Pericardium fibroblast (primary cell): ENCODE measurements around the gene PDCD1. TPM values are rescaled to one million over a fixed set of nuclear protein-coding genes. Genes with fewer than 3 reads are reported as not detected.

Experiments used
- total RNA-seq: library from RNA; depleted of rRNA; stranded (reverse); fragments of >200 nt; gene quantifications from 2 replicates; pipeline ENCODE4 v1.2.3, GENCODE V29; 2015

Gene PDCD1
- 0.12 TPM in 1 of 2 replicates, not detected in the other for total RNA-seq

DNA sequence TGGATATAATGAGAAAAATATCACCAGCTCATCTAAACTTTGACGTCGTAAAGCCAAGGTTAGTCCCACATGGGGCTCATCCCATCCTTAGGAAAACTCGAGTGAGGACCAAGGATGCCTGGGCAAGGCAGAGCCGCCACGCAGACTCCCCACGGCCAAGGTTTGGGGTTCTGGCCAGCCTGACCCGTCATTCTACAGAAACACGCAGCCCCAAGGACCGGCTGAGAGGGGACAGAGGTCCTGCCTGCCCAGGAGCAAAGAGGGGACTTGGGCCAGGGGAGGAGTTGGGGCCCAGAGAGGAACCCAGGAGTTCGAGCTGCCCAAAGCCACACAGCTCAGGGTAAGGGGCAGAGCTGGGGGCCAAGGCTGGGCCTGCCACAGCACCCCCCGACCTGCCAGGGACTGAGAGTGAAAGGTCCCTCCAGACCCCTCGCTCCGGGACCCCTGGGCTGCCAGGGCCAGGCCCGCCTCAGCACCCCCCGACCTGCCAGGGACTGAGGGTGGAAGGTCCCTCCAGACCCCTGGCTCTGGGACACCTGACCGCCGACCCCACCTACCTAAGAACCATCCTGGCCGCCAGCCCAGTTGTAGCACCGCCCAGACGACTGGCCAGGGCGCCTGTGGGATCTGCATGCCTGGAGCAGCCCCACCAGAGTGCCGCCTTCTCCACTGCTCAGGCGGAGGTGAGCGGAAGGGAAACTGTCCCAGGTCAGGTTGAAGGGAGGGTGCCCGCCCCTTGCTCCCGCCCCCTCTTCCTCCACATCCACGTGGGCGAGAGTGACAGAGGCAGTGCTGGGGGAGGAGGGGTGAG, at the start of gene PDCD1:
PDCD1 (minus strand) TSS at position 689 of the 811 bp plus-strand sequence; CDS start at position 633, 56 bp downstream.

DNA sequence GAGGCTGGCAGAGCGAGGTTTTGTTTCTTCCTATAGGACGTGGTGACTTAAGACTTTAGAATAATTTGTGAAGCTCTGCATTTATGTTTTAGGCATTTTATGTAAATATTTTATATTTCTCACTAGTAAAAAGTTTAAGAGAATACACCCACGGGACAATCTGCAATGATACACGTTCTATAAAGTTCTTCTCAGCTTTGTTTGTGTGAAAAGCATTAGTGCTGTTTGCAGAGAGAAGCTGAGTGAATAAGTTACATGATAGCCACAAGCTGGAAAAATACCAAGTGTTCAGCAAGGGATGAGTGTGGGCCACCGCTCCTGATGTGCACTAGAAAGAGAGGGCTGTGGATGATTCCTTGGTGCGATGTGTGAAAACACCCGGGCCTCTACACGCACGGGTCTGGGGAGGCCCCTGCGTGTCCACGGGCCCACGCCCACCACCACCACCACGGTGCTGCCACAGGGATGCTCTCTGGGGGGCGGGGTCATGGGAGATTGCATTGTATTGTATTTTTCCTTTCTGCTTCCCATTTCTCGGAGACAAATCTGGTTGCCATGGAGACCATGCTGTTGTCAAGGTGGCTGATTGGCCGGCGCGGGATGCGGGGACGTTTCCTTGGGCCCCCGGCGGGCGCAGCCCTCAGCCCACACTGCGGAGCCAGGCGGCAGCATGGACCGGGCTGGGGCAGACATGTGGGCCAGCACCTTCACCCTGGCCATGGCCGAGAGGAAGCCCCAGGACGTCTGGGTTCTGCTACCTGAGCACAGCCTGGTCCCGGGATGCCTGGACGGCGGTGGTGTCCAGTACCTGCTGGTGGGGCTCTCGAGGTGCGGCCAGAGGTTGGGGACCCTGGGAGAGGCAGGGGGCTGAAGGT, 10.6 kb upstream of the PDCD1 start, which contains the start of gene RTP5:
RTP5 (plus strand) TSS at position 643 of the 875 bp plus-strand sequence; CDS start at position 671, 28 bp downstream.

GRCh38 chr2:241808721-241809382, 49.8 kb downstream of the PDCD1 start, which contains the start of gene NEU4:
TSS of gene NEU4 (plus strand) at chr2:241809193. CDS start at chr2:241814485, 5,292 bp downstream.

Other genes starting within 250 kb of the PDCD1 start
- gene THAP4, start 221.7 kb downstream of the PDCD1 start, total RNA-seq: 44.2 and 49.5 TPM in 2 replicates
- 30.6 and 44.6 TPM in 2 replicates for gene ATG4B, start 221.2 kb downstream of the PDCD1 start, total RNA-seq
- 18.3 and 29.6 TPM in 2 replicates for gene DTYMK, start 172.1 kb downstream of the PDCD1 start, total RNA-seq
- 15.8 and 27.6 TPM in 2 replicates for gene ING5, start 156.9 kb downstream of the PDCD1 start, total RNA-seq
- 16.7 and 20.3 TPM in 2 replicates for gene D2HGDH, start 124.3 kb downstream of the PDCD1 start, total RNA-seq
- not detected in 2 replicates for gene GAL3ST2, start 82.1 kb downstream of the PDCD1 start, total RNA-seq
- gene NEU4, start 49.7 kb downstream of the PDCD1 start, total RNA-seq: 0.09 TPM in 1 of 2 replicates, not detected in the other
- gene RTP5, start 10.8 kb upstream of the PDCD1 start, total RNA-seq: not detected in 2 replicates